UCSD-AML1 (cell line): Measurements from ENCODE around the gene PRDM11.

Experiments used
- DNase-seq: peaks from one replicate; lab custom pipeline; 2025; ENCODE audit not compliant: unreplicated experiment; lab: John Stamatoyannopoulos, UW

Gene PRDM11

DNA sequence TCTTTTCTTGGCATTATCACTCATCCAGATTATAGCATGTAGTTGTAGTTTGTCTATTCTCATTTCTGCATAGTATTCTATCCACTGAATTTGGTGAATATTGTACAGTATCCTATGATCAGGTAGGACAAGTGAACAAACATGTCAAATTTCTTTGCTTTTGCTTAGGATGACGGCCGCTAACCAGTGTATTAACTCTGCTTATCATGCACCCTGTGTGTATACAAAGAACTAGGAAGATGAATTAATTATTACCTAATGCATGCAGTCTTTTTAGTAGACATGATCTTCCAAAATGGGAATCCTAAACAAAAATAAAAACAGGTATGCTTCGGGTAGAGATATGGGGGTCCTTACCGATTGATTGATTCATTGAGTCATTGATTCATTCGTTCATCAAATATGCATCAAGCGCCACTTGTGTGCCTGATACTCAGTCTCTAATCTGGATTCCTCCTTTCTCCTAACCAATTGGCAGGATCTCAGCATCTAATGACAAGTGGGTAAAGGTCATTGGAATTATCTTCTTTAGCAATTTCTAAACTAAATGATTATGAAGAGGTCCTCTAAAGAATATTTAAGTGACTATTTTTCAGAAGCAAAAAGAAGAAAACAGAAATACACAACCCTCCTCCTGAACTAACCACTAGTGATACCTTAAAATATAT, 27.9 kb downstream of the PRDM11 start:
- no peak for DNase-seq

DNA sequence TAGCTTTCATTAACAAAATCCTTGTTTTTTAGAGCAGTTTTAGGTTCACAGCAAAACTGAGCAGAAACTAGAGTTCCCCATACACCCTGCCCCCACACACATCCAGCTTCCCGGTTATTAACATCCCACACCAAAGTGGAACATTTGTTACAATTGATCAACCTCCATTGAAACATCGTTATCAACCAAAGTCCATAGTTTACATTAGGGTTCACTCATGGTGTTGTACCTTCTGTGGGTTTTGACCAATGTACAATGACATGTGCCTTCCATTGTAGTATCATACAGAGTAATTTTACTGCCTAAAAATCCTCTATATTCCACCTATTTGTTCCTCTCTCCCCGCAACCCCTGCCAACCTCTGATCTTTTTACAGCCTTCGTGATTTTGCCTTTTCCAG, 28.5 kb downstream of the PRDM11 start:
- no peak for DNase-seq

DNA sequence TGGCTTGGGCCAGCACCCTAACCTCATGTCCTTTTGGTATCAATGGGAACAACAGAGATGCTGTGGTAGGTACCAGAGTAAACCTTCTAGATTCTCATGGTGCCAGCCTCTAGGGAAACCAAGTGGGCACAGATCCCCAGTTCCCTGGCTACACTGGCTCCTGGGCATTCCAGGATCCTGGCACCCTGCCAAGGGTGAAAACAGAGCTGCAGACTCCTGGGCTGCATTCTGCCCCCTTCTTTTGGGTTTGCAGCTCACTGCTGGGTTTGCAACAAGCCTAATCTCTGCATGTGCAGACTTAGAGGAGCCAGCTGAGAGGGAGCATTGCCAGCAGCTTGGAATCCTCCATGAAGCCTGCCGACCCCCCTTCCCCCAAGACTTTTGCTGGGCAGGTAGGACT, 30.6 kb downstream of the PRDM11 start:
- DNase-seq = no peak

DNA sequence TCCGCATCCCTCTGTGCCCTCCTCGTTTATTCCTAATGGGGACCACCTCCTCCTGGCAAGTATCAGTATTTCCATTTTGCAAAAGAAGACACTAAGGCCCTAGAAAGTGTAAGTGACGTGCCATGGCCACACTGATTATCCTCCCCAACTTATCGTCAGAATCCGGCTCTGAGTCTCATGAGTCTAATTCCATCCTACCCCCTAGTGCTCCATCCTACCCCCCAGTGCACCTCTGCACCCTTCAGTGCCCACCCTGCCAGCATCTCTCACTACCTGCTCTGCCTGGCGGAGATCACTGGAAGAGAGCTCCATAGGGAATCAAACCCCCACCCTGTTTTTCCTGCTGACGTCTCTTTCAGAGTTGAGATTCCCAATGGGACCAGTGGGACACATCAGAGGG, 31.8 kb downstream of the PRDM11 start:
- DNase-seq = no peak

DNA sequence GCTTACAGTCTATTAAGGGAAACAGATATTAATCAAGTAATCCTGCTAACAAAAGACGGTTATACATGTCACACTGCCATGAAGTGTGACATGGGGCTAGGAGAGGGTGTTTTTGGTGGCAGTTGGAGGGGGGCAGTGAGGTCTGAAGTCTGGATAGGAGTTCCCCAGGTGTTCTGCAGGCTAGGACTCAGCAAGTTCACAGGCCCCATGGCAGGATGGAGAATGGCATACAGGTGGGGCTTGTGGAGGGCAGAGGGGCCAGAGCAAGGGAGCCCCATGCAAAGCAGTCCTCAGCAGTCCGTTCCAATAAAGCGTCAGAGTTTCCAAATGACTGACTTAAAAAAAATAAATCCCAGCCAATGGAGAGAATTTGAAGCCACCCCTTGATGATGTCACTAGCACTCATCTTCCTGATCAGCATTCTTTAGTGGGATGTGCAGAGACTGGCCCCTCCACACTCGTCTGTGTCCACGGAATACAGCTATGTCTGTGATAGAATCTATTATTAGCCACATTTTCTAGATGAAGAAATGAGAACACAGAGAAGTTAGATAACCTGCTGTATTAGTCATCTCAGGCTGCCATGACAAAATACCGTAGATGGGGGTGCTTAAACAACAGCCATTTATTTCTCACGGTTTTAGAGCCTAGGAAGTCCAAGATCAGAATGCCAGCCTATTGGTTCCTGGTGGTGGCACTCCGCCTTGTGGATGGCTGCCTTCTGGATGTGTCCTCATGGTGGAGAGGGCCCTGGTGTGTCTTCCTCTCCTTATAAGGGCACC, 32.6 kb downstream of the PRDM11 start:
- DNase-seq = no peak

DNA sequence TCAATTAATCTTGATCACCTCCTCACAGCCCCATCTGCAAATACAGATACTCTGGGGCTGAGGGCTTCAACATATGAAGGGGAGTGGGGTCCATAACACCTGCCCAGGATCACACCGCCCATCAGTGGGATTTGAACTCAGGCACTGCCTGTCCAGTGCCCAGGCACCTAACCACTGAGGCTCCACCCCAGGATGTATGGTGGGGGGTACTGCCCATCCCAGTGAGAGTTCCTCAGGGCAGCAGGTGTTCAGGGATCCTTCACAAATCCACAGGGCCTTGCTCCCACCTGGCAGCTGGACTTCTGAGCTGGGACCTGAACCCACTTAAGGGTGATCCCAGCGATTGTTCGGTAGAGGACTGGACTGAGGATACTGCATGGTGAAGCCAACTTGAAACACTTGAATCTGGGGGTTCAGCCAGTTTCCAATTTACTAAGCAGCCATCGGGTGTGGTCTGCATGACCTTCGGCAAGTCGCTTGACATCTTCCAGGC, 33.3 kb downstream of the PRDM11 start:
- DNase-seq = no peak

DNA sequence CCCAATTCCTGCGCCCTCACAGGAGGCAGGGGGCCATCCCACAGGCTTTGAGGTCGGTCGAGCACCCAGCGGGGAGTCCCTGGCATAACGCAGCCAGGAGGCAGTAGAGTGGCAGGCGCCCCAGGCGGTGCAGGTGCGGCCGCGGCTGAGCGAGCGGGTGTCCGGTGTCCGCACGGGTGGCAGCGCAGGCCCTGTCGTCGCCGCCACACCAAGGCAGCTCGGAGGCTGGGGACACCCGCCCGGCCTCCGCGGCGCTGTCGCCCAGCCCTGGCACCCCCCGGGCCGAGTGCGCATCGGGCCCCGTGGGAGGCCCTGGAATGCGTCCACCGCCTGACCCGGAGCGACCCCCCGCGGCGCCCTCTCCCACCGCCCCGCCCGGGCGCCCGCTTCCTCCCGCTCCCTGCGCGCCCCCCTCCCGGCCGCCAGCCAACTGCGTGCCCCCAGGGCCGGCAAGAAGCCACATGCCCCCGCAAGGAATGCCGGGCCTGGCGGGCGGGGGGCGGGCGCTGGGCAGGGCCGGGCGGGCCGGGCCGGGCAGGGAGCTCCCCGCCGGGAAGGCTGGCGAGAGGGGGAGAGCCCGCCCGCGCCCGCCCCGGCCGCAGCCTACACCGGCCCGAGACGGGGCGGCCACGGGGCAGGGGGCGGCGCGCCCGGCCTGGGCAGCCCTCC, 33.9 kb downstream of the PRDM11 start:
- no peak for DNase-seq

DNA sequence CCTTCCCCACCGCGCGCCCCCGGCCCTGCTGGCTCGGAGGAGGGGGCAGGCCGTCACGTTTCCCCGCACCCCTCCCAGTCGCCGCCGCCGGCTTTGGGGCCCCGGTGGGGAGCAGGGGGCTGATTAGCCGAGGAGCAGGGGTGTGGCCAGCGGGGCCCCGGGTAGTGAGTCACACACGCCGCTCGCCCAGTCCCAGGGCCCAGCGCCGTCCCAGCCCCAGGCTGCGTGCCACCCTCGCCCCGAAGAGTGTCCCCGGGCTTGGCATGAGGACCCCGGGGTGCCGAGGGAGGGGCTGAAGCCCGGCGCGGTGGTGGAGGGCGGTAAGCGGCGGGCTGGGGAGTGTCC, 34.4 kb downstream of the PRDM11 start:
- no peak for DNase-seq

DNA sequence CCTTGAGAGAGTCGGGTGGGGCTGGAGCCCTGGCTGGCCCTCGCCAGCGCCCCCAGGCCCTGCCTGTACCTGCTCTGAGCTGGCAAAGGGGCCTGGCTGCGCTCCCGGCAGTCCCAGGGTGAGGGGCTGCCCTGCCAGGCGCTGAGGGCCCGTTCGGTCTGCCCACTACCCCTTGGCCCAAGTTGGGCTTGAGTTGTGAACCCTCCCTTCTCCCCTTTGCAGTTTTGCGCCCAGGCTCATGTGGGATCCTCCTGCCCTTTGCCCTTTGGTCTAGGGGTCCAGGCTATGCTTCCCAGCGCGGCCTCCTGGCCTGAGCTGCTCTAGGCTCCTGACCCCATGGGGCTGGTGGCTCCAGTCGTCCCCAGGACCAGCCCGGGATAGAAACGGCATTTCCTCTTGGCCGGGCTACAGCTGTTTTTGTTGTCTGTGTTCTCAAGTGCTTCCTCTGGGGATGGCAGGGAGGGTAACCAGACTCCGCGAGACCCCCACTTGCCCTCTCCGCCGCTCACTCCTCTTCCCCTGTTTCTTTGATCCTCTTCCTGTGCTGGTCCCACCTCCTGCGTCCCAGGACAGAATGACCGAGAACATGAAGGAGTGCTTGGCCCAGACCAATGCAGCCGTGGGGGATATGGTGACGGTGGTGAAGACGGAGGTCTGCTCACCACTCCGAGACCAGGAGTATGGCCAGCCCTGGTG, 34.9 kb downstream of the PRDM11 start:
- DNase-seq = no peak

DNA sequence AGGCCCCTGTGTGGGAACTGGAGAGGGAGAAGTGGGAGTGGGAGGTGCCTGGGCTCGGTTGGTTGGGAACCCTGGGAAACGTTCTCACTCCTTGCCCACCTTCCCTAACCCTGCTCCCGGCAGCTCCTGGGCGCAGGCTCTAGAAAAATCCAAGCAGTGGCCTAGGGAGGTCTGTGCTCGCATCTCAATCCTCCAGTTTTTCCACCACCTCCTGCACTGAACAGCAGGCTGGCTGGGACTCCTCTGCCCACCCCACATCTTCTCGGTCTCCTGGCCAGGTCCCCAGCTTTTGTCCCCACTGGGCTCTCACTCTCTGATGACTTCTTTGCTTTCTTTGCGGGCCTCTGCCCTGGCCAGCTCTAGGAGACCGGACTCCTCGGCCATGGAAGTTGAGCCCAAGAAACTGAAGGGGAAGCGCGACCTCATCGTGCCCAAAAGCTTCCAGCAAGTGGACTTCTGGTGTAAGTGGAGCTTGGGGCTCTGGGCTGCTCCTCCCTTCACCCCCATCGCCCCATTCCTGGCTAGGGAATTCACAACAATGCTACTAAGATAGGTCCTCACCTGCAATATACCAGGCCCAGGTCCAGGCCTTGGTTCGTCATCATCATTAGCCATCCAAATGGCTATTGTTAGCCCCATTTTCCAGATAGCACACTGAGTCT, 35.6 kb downstream of the PRDM11 start:
- no peak for DNase-seq

DNA sequence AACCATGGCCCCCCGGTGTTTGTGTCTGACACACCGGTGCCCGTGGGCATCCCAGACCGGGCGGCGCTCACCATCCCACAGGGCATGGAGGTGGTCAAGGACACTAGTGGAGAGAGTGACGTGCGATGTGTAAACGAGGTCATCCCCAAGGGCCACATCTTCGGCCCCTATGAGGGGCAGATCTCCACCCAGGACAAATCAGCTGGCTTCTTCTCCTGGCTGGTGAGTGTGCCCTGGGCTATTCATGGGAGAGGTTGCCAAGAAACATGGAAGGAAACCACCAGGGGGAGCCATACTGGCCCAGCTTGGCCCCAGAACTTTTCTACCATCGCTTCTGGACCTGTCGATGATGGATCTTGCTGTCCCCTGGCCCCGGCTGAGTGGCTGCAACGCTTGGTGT, 36.5 kb downstream of the PRDM11 start:
- no peak for DNase-seq

DNA sequence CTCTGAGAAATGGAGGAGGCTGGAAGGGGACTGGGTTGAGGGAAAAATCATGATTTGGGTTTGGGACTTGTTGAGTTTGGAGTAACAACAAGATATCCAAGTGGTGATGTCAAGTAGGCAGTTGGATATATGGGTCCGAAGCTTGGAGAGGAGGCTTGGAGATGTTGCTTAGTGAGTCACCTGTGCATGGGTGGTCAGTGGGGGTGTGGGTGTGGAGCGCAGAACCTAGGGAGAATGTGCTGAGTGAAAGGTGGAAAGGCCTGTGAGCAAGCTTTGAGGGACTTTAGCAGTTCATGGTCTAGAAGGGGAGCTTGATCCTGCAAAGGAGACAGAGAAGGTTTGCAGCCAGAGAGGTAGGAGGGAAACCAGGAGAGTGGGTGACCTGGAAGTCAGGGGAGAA, 38.2 kb downstream of the PRDM11 start:
- no peak for DNase-seq

DNA sequence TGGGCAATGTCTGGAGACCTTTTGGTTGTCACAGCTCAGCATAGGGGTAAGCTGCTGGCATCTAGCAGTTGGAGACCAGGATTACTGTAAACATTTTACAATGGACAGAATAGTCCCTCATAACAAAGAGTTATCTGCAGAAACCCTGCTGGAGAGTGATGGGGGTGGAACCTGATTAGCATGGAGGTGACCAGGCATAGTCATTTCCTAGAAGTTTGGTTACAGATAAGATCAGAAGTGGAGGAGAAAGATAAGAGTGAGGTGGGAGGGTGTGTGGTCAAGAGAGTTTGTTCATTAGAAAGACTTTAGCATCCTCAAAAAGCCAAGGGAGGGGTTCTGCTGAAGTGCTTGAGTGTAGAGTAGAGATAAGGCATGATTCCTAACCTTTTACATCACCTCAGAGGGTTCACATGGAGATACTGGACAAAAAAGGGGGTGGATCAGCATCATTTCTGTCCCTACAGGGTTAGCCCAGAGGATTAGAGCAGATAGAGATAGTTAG, 38.8 kb downstream of the PRDM11 start:
- no peak for DNase-seq

DNA sequence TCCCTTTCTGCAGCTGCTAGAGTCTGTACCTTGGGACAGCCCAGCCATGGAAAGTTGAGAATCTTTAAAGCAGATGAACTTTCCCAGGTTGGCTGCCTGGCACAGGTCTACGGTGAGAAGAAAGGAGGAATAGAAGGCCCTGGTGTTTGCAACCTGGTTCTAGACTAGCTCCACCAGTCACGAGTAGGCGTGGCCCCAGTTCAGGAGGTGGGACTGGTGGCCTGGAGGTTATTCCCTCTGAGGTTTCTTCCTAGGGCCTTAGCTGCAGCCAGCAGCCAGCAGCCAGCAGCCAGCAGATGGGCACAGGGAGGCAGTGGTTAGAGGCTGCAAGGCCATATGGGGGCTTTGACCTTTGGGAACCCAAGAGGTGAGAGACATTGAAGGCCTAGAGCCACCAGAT, 40.9 kb downstream of the PRDM11 start:
- no peak for DNase-seq

DNA sequence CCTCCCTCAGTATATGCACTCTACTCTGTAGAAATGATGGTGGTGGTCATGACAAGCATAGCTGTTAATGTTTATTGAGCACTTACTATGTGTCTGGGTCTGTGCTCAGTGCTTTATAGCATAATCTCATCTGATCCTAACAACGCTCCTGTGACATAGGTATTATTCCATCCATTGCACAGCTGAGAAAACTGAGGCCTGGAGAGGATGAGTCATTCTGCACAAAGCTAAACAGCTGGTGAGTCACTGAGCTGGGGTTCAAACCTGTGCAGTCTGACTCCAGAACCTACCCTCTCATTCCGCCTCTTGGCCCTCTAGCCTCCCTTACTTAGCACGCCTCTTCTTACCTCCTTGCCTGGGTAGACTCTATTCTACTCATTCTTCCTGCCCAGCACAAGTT, 41.7 kb downstream of the PRDM11 start:
- no peak for DNase-seq

DNA sequence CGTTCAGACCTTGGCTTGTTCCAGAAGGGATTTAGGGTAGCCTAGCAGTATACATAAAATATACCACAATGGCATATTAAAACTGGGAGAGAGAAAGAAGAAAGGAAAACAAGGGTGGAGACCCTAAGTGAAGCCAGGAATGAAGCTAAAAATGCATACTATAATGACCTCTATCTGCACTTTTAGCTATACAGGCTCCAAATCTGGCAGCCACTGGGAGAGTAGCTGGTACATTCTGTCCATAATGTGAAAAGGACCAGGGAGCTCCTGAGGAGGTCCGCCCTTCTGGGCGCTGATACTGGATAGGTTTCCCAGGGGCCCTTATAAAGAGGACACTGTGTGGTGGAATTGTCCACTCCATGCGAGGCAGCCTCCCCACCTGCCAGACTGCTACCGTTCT, 42.8 kb downstream of the PRDM11 start:
- no peak for DNase-seq

DNA sequence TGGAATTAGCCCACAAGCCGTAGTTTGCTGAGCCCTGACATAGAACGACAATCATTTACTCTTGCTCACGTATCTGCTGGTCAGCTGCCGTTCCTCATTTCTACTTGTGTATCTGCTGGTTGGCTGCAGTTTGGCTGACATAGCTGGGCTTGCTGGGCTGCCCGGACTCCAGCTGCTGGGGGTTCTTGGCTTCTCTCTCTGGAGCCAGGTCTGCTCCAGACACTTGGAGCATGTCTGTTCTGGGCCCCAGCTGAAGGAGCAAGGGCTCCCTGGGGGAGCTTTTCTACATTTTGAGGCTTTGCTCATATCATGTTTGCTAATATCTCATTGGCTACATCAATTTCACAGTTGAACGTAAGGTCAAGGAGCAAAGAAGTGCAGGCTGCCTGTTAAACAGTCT, 47.3 kb downstream of the PRDM11 start:
- DNase-seq = no peak

DNA sequence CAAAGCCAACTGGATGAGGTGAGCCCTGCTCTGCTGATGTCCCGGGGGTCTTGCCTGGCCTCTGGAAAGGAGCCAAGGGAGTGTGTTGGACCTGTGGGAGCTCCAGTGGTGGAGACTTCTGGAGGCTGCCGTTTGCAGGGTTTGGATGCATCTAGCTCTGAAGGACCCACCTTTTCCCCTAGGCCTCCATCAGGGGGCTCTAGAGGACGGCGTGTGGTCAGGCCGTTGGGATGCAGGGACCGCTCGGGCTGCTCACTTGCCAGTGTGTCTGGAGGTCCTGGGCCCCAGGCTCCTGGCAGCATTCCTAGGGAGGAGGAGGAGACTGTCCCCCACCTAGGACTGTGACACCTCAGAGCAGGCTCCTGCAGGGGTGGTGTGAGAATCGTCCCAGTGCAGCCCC, 58.3 kb downstream of the PRDM11 start:
- DNase-seq = no peak

DNA sequence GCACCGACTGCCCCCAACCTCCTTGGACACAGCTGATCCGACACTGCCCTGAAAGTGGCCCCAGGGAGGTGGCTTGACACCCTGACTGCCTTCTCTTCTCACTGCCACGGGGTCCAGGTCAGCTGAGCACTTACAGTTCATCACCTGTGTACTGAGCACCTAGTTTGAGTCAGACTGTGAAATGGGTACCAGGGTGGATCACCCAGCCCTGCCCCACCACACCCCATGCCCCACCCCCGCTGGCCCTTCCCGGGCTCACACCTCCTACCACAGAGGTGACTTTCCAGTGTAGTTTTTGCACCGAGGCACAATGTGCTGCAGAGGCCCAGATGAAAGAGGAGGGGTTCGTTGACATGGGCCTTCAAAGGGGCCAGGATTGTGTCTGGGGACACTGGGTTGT, 59.5 kb downstream of the PRDM11 start:
- no peak for DNase-seq

DNA sequence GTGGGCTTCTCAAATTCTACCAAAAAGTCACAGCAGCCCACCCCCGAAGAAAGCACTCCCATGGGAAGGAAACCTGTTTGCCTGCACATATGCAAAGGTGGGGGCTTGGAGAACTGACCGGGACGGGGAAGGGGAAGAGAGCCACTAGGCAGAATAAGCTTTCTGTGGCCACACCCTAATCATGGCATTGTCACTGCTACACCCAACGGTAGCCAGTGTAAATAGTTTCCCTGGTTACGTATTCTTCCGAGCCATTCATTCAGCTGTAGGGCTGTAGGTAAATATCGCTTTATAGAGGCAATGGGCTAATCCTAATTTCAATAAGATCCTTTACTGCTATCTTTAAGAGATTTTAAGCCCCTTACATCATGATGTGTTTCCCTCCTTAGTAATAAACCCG, 61.7 kb downstream of the PRDM11 start:
- no peak for DNase-seq
